ENCODE measurements around the gene AXIN1.
A peak's percentile ranks its signal among the peaks of the same experiment; 100 is the strongest.
"Not testable (repeated sequence)": the region's sequence is repeated elsewhere in the genome, so short reads cannot be mapped to it uniquely, and the experiment has no call there.

The AXIN1 gene

GRCh38 chr16:331181-331814, 21.2 kb downstream of the AXIN1 start:
- not testable (repeated sequence) for DNase-seq

GRCh38 chr16:330741-331140, 21.8 kb downstream of the AXIN1 start:
- DNase-seq, result no peak

GRCh38 chr16:325375-326145, 27.0 kb downstream of the AXIN1 start:
- no peak for DNase-seq

- peak; percentile 3 for DNase-seq
Measured at GRCh38 chr16:324451-325334, 27.8 kb downstream of the AXIN1 start.

GRCh38 chr16:324201-324450, 28.4 kb downstream of the AXIN1 start:
- no peak for DNase-seq

GRCh38 chr16:322476-323143, 29.9 kb downstream of the AXIN1 start:
- no peak for DNase-seq

GRCh38 chr16:321532-321931, 31.0 kb downstream of the AXIN1 start:
- DNase-seq, result no peak

GRCh38 chr16:320206-320605, 32.3 kb downstream of the AXIN1 start:
- no peak for DNase-seq

GRCh38 chr16:318628-319027, 33.9 kb downstream of the AXIN1 start:
- no peak for DNase-seq

- DNase-seq, result no peak
Measured at GRCh38 chr16:317583-317982, 34.9 kb downstream of the AXIN1 start.

GRCh38 chr16:316741-317464, 35.6 kb downstream of the AXIN1 start:
- DNase-seq, result no peak

- no peak for DNase-seq
Measured at GRCh38 chr16:314795-315299, 37.7 kb downstream of the AXIN1 start.

GRCh38 chr16:314351-314750, 38.2 kb downstream of the AXIN1 start:
- DNase-seq, result no peak

- DNase-seq, result no peak
Measured at GRCh38 chr16:311725-312124, 40.8 kb downstream of the AXIN1 start.

- DNase-seq, result no peak
Measured at GRCh38 chr16:309476-309875, 43.0 kb downstream of the AXIN1 start.

- no peak for DNase-seq
Measured at GRCh38 chr16:307691-308312, 44.7 kb downstream of the AXIN1 start.

GRCh38 chr16:306911-307370, 45.6 kb downstream of the AXIN1 start:
- DNase-seq, result no peak

GRCh38 chr16:305916-306626, 46.5 kb downstream of the AXIN1 start:
- no peak for DNase-seq

GRCh38 chr16:303760-304505, 48.6 kb downstream of the AXIN1 start:
- DNase-seq, result no peak

- no peak for DNase-seq
Measured at GRCh38 chr16:301950-302349, 50.6 kb downstream of the AXIN1 start.

Data from OCI-M1 (cell line).